HEK293 (cell line): Measurements from ENCODE around the gene CERKL.

Experiments used
- CTCF ChIA-PET: fragments of 350-600 bp; formaldehyde crosslinking; extraction: SDS; loops from one replicate; lab custom pipeline; 2021; ENCODE audit warnings: antibody characterized with exemption; lab: Yijun Ruan, JAX
- POLR2A ChIA-PET: fragments of 300-600 bp; formaldehyde crosslinking; extraction: SDS; loops from one replicate; lab custom pipeline; 2020; ENCODE audit warnings: antibody characterized with exemption, inconsistent platforms; lab: Yijun Ruan, JAX
- H3K27ac ChIP-seq: fragments of 200-500 bp; sonication (Bioruptor generic); 2 replicates; pipeline ENCODE4 v1.5.1; 2014; ENCODE audit warnings: low read depth, low read length, control low read depth, inconsistent platforms; ENCODE audit errors: extremely low read depth
- H3K36me3 ChIP-seq, 2 experiments: fragments of 200-500 bp in 1 of 2; sonication (Bioruptor generic) in 1 of 2; 1 replicate in 1 of 2; 2 replicates in 1 of 2; pipeline ENCODE4 v1.5.1; 2014 to 2017; ENCODE audit warnings: inconsistent platforms in 2 of 2, low read length in 2 of 2; ENCODE audit not compliant: control insufficient read depth in 2 of 2, insufficient read depth in 1 of 2
- H3K4me1 ChIP-seq: fragments of 200-500 bp; sonication (Bioruptor generic); 2 replicates; pipeline ENCODE4 v1.5.1; 2014; ENCODE audit warnings: mild to moderate bottlenecking, low read length, inconsistent platforms; ENCODE audit not compliant: control insufficient read depth, insufficient read depth
- H3K4me3 ChIP-seq: 2 replicates; pipeline ENCODE4 v1.5.1; 2011; ENCODE audit warnings: low read depth, mild to moderate bottlenecking, control low read depth, low read length, moderate library complexity
- H3K9me3 ChIP-seq: fragments of 200-500 bp; sonication (Bioruptor generic); 2 replicates; pipeline ENCODE4 v1.5.1; 2014; ENCODE audit warnings: low read depth, low read length, inconsistent platforms; ENCODE audit not compliant: control insufficient read depth, insufficient read depth
- BCL11A ChIP-seq: fragments of 450-650 bp; formaldehyde crosslinking; IDR thresholded peaks from 2 replicates; pipeline ENCODE4 v1.5.1; 2016; ENCODE audit warnings: low read depth, missing biosample characterization, missing genetic modification characterization
- PRDM1 ChIP-seq: fragments of 450-650 bp; formaldehyde crosslinking; IDR thresholded peaks from 2 replicates; pipeline ENCODE4; 2016; ENCODE audit warnings: missing biosample characterization, missing genetic modification characterization
- REST ChIP-seq: fragments of 450-650 bp; formaldehyde crosslinking; IDR thresholded peaks from 2 replicates; pipeline ENCODE4 v1.5.1; 2016; ENCODE audit warnings: missing biosample characterization, missing genetic modification characterization
- TSHZ1 ChIP-seq: fragments of 450-650 bp; formaldehyde crosslinking; IDR thresholded peaks from 2 replicates; pipeline ENCODE4 v1.5.1; 2016; ENCODE audit warnings: missing biosample characterization, missing genetic modification characterization, borderline replicate concordance
- ZBTB21 ChIP-seq: fragments of 450-650 bp; formaldehyde crosslinking; IDR thresholded peaks from 2 replicates; pipeline ENCODE4 v1.5.1; 2017; ENCODE audit warnings: missing biosample characterization, missing genetic modification characterization
- ZFP41 ChIP-seq: fragments of 450-650 bp; formaldehyde crosslinking; IDR thresholded peaks from 2 replicates; pipeline ENCODE4 v1.5.1; 2016; ENCODE audit warnings: missing biosample characterization, missing genetic modification characterization, borderline replicate concordance
- ZFP69B ChIP-seq: fragments of 450-650 bp; formaldehyde crosslinking; IDR thresholded peaks from 2 replicates; pipeline ENCODE4 v1.5.1; 2016; ENCODE audit warnings: missing biosample characterization, missing genetic modification characterization
- ZNF16 ChIP-seq: fragments of 450-650 bp; formaldehyde crosslinking; IDR thresholded peaks from 2 replicates; pipeline ENCODE4 v1.5.1; 2016; ENCODE audit warnings: low read depth, missing biosample characterization, missing genetic modification characterization
- ZNF175 ChIP-seq: fragments of 450-650 bp; formaldehyde crosslinking; IDR thresholded peaks from 2 replicates; pipeline ENCODE4 v1.5.1; 2016; ENCODE audit warnings: missing biosample characterization, missing genetic modification characterization
- ZNF280D ChIP-seq: fragments of 450-650 bp; formaldehyde crosslinking; IDR thresholded peaks from 2 replicates; pipeline ENCODE4 v1.5.1; 2016; ENCODE audit warnings: missing biosample characterization, missing genetic modification characterization
- ZNF292 ChIP-seq: fragments of 450-650 bp; formaldehyde crosslinking; IDR thresholded peaks from 2 replicates; pipeline ENCODE4 v1.5.1; 2016; ENCODE audit warnings: low read depth, missing biosample characterization, missing genetic modification characterization, borderline replicate concordance
- ZNF311 ChIP-seq: fragments of 450-650 bp; formaldehyde crosslinking; IDR thresholded peaks from 2 replicates; pipeline ENCODE4 v1.5.1; 2017; ENCODE audit warnings: missing biosample characterization, missing genetic modification characterization, borderline replicate concordance
- ZNF449 ChIP-seq: fragments of 450-650 bp; formaldehyde crosslinking; IDR thresholded peaks from 2 replicates; pipeline ENCODE4 v1.5.1; 2017; ENCODE audit warnings: missing biosample characterization, mild to moderate bottlenecking, missing genetic modification characterization, moderate library complexity
- ZNF558 ChIP-seq: fragments of 450-650 bp; formaldehyde crosslinking; IDR thresholded peaks from 2 replicates; pipeline ENCODE4 v1.5.1; 2016; ENCODE audit warnings: missing biosample characterization, missing genetic modification characterization
- ZNF621 ChIP-seq: fragments of 450-650 bp; formaldehyde crosslinking; IDR thresholded peaks from 2 replicates; pipeline ENCODE4 v1.5.1; 2017; ENCODE audit warnings: missing biosample characterization, missing genetic modification characterization
- ZNF624 ChIP-seq: fragments of 450-650 bp; formaldehyde crosslinking; IDR thresholded peaks from 2 replicates; pipeline ENCODE4 v1.5.1; 2017; ENCODE audit warnings: missing biosample characterization, missing genetic modification characterization
- ZNF785 ChIP-seq: fragments of 450-650 bp; formaldehyde crosslinking; IDR thresholded peaks from 2 replicates; pipeline ENCODE4 v1.5.1; 2016; ENCODE audit warnings: missing biosample characterization, missing genetic modification characterization
- ZNF792 ChIP-seq: fragments of 450-650 bp; formaldehyde crosslinking; IDR thresholded peaks from 2 replicates; pipeline ENCODE4 v1.5.1; 2016; ENCODE audit warnings: missing biosample characterization, missing genetic modification characterization

CERKL gene

GRCh38 chr2:181694271-181694670 lies 37.4 kb upstream of the CERKL start:
- no peak overlapping the region for H3K4me3 ChIP-seq
- H3K36me3 ChIP-seq = no peaks in the 10 kb centered on the region
- ChIA-PET CTCF (interaction anchor here (1.1 kb wide), 1 partner anchor 21 kb away, joined by 3 read pairs; no protein-coding TSS in a partner anchor), POLR2A (no interaction called here)
- no peaks in the 10 kb centered on the region for H3K9me3 ChIP-seq
- H3K27ac ChIP-seq = no peak overlapping the region
- TF ChIP-seq ZNF280D (tag by site-specific recombination) (no peak), TSHZ1 (tag by site-specific recombination) (no peak), ZFP41 (tag by site-specific recombination) (no peak), ZNF292 (no peak), ZBTB21 (tag by site-specific recombination) (no peak), BCL11A (no peak), ZNF558 (no peak), ZFP69B (tag by site-specific recombination) (no peak), ZNF785 (tag by site-specific recombination) (no peak), PRDM1 (no peak)
- H3K4me1 ChIP-seq = no peaks in the 10 kb centered on the region

- Histone ChIP-seq H3K4me3 (no peak overlapping the region), H3K27ac (no peak overlapping the region), H3K9me3 (no peaks in the 10 kb centered on the region), H3K4me1 (no peaks in the 10 kb centered on the region), H3K36me3 (no peaks in the 10 kb centered on the region)
- TF ChIP-seq ZNF792 (no peak), ZFP69B (tag by site-specific recombination) (no peak), ZNF311 (tag by site-specific recombination) (no peak), ZNF624 (no peak), ZNF621 (no peak), REST (no peak), ZNF449 (tag by site-specific recombination) (no peak), ZNF175 (no peak), ZNF16 (tag by site-specific recombination) (no peak), ZNF280D (tag by site-specific recombination) (no peak)
- ChIA-PET POLR2A (no interaction called here), CTCF (interaction anchor here (0.6 kb wide), 1 partner anchor 252 kb away, joined by 3 read pairs; no protein-coding TSS in a partner anchor)
Measured at GRCh38 chr2:181690860-181691259, 34.0 kb upstream of the CERKL start.
